HT1080 (cell line): ENCODE results near the gene ALDH1L2. TPM values are rescaled to one million over a fixed set of nuclear protein-coding genes. Genes with fewer than 3 reads are reported as not detected.
"Not testable (repeated sequence)": the region's sequence is repeated elsewhere in the genome, so short reads cannot be mapped to it uniquely, and the experiment has no call there.

Experiments used
- DNase-seq: peaks from one replicate; pipeline ENCODE4 v3.0.0-alpha.2; 2015; ENCODE audit warnings: low read depth
- total RNA-seq: library from RNA; depleted of rRNA; stranded (reverse); fragments of >200 nt; shearing (Covaris generic); gene quantifications from 2 replicates; pipeline ENCODE4 v1.2.3, GENCODE V29; 2014; rRNA removed

ALDH1L2 gene
- total RNA-seq, 1 experiment from 2014 or later = 0.34 TPM

DNA sequence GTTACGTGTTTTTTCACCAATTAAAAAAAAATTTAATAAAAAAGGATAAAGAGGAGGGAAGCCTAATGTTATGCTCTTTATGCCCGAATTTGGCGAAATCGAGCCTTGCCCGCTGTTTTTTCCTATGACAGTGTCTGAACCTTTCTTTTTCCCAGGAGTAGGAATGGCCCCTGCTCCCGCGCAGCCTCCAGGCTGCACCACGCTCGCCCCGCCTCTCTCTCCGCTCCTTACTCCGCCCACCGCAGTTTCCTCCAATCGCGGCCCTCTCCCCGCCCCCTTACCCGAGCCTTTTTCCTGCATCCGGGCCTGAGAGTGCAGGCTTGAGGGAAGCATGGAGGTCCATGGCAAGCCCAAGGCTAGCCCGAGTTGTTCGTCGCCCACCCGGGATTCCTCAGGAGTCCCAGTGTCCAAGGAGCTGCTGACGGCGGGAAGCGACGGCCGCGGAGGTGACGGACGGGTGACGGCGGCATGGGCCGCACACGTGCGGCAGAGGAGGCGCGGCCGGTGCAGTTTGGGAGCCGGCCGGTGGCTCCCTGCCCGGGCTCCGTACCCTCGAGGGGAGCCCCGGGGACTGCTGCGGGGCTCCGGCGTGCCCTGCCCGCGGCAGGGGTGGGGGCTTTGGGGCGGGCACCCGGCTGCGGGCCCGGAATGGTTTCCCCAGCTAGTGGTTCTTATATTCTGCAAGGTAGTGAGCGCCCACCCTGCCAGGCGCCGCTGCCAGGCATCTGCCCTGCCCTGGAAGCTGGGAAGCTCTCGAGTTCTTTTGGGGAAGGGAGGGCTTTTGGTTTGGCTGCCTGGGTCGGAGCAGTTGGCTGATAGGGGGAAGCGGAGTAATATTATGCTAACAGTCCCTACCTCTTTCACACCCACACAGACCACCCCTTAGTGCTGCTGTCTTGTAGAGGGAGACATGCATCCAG, 98.0 kb downstream of the ALDH1L2 start, which contains the start of gene NOPCHAP1:
Gene NOPCHAP1, plus strand, starts transcription at position 295 of the 920 bp plus-strand sequence. Its CDS starts 37 bp downstream, at position 332.
- DNase-seq = peak; percentile 89

DNA sequence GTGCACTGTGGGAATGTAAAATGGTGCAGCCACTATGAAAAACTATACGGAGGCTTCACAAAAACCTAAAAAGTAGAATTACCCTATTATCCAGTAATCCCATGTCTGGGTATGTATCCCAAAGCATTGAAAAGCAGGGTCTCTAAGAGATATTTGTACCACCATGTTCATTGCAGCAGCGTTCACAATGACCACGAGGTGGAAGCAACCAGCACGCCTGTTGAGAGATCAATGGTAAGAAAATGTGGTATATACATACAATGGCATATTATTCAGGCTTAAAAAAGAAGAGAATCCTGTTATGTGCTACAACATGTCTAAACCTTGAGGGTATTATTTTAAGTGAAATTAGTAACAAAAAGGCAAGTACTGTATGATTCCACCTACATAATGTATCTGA, 99.1 kb downstream of the ALDH1L2 start:
- DNase-seq = peak; percentile 34

DNA sequence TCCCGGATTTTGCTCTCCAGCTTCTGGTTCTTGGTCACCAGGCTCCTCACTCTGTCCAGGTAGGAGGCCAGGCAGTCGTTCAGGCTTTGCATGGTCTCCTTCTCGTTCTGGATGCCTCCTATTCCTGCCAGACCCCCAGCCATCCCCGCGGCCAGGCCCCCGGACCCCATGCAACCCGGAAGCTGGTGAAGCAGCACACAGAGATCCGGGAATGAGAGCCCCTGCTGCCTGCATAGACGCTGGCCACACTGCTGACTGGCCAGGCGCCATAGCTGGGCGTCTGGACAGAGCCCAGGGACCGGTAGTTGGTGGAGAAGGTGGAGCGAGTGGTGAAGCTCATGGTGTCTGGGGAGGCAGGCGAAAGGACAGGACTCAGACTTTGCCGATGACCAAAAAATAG, 106.6 kb downstream of the ALDH1L2 start:
- DNase-seq = not testable (repeated sequence)

DNA sequence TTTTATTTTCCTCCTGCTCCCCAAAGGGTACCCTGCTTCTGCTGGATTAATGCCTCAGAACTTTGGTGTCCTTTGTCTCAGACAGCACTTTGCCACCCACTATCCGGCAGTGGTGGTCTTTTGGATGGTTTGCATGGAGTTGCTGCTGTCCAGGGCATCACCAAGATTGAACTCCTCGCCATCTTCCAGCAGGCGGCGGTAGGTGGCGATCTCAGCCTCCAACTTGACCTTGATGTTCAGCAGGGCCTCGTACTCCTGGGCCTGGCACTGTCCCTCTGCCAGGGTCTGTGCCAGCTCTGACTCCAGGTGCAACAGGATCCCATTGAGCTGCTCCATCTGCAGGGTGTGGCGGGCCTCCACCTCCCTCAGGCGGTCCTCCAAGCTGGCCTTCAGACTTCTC, 107.6 kb downstream of the ALDH1L2 start:
- no peak for DNase-seq

DNA sequence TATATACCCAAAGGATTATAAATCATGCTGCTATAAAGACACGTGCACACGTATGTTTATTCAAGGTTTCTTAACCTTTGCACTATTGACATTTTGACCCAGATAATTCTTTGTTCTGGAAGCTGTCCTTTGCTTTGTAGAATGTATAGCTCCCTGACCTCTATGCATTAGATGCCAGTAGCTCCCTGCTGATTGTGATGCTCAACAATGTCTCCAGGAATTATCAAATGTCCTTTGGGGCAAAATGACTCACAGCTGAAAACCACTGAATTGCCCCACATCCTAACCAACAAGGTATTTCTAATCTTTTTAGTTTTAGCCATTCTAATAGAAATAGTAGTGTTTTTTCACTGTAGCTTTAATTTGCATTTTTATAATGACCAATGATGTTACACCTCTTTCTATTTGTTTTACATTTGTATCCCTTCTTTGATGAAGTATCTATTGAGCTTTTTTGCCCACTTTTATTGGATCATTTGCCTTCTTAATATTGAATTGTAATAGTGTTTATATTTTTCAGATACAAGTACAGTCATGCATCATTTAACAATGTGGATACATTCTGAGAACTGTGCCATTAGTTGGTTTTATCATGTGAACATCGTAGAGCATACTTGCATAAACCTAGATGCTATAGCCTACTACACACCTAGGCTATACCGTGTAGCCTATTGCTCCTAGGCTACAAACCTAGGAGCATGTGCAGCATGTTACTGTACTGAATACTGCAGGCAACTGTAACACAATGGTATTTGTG, 108.5 kb downstream of the ALDH1L2 start:
- peak; percentile 67 for DNase-seq

DNA sequence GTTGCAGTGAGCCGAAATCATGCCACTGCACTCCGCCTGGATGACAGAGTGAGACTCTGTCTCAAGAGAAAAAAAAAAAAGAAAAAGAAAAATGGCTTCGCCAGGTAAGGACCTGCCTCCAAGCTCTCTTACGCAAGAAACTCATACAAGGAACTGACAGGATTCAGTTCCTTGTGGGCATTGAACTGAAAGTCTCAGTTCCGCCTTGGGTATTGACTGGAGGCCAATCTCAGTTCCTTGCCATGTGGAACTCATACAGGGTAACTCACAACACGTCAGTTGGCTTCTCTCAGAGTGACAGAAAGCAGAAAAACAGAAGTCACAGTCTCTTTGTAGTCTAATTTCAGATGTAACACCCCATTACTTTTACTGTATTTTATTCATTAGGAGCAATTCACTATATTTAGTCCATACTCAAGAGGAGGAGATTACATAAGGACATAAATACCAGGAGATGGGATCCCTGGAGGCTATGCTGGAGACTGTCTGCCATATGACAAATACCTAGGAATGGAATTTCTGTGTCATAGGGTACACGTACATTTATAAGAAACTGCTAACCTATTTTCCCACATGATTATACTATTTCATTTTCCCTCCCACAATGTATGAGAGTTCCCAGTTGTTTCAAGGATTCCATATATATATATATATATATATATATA, 109.5 kb downstream of the ALDH1L2 start:
- no peak for DNase-seq

DNA sequence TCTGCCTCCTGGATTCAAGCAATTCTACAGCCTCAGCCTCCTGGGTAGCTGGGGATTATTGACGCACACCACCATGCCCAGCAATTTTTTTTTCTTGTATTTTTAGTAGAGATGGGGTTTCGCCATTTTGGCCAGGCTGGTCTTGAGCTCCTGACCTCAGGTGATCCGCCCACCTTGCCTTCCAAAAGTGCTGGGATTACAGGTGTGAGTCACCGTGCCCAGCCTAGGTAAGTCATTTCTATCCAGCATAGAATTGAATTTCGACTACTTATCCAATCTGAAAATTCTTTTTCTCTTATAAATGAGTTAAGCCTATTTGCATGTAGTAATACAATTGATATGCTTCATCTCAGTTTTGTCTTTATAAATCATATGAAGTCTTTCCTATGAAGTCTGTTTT, 111.0 kb downstream of the ALDH1L2 start:
- DNase-seq = no peak

DNA sequence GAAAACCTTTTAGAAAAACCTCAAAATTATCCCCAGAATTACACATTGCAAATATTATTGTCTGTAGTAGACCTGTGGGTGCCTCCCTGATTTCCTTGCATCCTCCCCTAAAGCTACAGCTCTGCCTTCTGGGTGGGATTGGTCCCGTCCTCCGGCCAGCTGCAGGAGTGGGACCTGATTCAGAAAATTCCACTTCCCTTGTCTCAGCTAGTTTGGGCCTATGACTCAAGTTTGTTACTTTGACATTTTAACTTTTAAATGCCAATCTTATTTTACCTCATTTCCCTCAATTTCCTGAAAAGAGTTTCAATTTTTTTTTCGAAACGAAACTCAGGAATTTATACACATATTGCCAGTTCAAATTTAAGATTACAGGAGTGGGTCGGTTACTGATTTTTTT, 113.0 kb downstream of the ALDH1L2 start:
- no peak for DNase-seq

Other genes with a start within 250 kb of the ALDH1L2 start
- gene SLC41A2, start 126.2 kb downstream of the ALDH1L2 start, total RNA-seq = 4.5 and 10.2 TPM in 2 replicates
- gene NOPCHAP1, start 98.1 kb downstream of the ALDH1L2 start, total RNA-seq = 14.8 and 25.8 TPM in 2 replicates
- gene WASHC4, start 23.3 kb upstream of the ALDH1L2 start, total RNA-seq = 37.4 and 38.9 TPM in 2 replicates
- gene APPL2, start 151.7 kb upstream of the ALDH1L2 start, total RNA-seq = 17.5 and 27.0 TPM in 2 replicates
- 128 and 132 TPM in 2 replicates for gene C12orf75, start 246.2 kb upstream of the ALDH1L2 start, total RNA-seq